HG02870 (cell line): Measurements from ENCODE around the gene TRIM56.
"Not testable (repeated sequence)": the region's sequence is repeated elsewhere in the genome, so short reads cannot be mapped to it uniquely, and the experiment has no call there.

Source experiments
- ATAC-seq: cut with Tn5 transposase; IDR thresholded peaks from one replicate; pipeline ENCODE4 v1.9.1; 2021; ENCODE audit warnings: mild to moderate bottlenecking, moderate library complexity; ENCODE audit not compliant: unreplicated experiment

The TRIM56 gene

DNA sequence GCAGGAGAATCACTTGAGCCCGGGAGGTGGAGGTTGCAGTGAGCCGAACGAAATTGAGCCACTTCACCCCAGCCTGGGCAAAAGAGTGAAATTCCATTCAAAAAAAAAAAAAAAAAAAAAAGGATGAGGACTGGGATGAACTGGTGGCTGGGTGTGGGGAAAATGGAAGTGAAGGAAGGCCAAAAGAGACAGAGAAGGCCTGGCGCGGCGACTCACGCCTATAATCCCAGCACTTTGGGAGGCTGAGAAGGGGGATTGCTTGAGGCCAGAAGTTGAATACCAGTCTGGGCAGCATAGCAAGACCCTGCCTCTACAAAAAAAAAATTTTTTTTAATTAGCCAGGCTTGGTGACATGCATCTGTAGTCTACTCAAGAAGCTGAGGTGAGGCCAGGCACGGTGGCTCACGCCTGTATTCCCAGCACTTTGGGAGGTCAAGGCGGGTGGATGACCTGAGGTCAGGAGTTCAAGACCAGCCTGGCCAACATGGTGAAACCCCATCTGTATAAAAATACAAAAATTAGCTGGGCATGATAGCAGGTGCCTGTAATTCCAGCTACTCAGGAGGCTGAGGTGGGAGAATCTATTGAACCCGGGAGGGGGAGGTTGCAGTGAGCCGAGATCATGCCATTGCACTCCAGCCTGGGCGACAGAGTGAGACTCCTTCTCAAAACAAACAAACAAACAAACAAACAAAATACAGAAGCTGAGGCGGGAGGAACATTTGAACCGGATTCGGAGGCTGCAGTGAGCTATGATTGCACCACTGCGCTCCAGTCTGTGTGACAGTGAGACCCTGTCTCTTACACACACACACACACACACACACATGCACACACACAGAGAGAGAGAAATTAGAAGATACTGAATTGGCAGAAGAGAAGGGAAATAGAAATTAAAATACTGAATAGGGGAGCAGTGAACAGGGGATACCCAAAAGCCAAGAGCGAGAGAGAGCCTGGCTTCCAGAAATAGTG is 47.6 kb downstream of the TRIM56 start:
- not testable (repeated sequence) for ATAC-seq

DNA sequence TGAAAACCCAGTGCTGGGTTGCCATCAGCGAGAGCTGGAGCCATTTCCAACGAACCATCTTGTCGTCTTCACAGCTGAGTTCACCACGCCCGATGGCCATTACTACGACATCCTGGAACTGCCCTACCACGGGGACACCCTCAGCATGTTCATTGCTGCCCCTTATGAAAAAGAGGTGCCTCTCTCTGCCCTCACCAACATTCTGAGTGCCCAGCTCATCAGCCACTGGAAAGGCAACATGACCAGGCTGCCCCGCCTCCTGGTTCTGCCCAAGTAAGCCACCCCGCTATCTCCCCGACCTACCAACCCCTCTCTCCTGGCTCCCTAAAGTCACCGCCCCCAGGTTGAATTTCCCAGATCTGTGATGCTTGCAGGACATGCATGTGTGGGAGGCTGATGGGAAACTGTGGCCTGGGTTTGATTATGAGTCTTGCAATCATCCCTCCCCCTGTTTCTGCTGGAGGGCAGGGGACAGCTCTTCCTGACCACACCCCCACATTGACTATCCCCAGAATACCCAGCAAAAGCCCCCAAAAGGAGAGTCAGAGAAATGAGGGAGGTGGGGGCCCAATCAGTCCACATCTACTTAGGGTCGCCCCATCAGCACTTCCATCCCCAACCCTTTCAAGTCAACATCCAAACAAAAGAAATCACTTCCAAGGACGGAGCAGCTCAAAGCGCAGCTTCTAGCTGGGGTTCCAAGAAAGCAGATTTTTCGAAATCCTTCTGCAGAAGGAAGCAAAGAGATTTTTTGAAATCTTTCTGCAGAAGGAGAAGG is 48.5 kb downstream of the TRIM56 start:
- no peak for ATAC-seq

DNA sequence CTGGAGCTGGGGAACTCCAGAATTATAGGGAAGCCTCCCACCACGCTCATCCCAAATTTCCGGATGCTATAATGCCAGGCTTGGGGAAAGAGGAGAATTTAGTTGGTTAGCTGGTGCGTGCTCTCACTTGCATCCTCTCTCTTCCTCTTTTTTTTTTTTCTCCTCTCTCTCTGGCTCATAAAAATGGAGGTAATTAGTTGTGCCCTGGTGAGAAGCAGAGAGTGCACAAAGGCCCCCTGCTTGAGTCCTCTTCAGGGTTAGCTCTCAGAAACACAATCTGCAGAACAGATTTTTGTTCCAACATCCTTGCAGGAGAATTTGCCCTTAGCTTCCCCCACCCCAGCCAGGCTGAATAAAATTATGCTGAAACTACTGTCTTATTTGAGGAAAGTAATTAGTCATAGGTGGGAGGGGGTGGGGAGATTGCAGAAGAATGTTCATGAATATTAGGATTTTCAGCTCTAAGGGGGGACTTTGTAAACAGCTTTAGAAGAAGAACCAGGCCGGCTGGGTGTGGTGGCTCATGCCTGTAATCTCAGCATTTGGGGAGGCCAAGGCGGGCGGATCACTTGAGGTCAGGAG is 49.2 kb downstream of the TRIM56 start:
- ATAC-seq = no peak

DNA sequence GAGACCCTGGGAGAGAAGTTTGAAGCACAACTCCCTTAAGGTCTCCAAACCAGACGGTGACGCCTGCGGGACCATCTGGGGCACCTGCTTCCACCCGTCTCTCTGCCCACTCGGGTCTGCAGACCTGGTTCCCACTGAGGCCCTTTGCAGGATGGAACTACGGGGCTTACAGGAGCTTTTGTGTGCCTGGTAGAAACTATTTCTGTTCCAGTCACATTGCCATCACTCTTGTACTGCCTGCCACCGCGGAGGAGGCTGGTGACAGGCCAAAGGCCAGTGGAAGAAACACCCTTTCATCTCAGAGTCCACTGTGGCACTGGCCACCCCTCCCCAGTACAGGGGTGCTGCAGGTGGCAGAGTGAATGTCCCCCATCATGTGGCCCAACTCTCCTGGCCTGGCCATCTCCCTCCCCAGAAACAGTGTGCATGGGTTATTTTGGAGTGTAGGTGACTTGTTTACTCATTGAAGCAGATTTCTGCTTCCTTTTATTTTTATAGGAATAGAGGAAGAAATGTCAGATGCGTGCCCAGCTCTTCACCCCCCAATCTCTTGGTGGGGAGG is 52.5 kb downstream of the TRIM56 start:
- ATAC-seq = no peak

DNA sequence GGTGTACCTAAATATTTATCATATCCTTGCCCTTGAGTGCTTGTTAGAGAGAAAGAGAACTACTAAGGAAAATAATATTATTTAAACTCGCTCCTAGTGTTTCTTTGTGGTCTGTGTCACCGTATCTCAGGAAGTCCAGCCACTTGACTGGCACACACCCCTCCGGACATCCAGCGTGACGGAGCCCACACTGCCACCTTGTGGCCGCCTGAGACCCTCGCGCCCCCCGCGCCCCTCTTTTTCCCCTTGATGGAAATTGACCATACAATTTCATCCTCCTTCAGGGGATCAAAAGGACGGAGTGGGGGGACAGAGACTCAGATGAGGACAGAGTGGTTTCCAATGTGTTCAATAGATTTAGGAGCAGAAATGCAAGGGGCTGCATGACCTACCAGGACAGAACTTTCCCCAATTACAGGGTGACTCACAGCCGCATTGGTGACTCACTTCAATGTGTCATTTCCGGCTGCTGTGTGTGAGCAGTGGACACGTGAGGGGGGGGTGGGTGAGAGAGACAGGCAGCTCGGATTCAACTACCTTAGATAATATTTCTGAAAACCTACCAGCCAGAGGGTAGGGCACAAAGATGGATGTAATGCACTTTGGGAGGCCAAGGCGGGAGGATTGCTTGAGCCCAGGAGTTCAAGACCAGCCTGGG is 53.1 kb downstream of the TRIM56 start:
- ATAC-seq = no peak

DNA sequence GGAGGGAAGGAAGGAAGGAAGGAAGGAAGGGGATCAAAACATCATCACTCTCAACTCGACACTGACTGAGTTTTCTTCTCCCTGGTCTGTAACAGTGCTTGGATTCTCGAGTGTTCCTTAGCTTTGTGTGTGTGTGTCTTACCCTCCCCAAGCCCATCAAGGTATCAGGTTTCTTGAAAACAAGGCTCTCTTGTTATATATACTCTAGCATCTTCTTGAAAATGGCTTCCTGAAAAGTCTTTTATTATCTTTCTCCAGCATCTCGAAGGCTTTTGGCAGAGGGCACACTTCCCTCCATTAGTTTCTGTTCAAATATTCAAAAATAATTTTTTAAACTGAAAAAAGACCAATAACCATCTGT is 55.0 kb downstream of the TRIM56 start:
- ATAC-seq = no peak

DNA sequence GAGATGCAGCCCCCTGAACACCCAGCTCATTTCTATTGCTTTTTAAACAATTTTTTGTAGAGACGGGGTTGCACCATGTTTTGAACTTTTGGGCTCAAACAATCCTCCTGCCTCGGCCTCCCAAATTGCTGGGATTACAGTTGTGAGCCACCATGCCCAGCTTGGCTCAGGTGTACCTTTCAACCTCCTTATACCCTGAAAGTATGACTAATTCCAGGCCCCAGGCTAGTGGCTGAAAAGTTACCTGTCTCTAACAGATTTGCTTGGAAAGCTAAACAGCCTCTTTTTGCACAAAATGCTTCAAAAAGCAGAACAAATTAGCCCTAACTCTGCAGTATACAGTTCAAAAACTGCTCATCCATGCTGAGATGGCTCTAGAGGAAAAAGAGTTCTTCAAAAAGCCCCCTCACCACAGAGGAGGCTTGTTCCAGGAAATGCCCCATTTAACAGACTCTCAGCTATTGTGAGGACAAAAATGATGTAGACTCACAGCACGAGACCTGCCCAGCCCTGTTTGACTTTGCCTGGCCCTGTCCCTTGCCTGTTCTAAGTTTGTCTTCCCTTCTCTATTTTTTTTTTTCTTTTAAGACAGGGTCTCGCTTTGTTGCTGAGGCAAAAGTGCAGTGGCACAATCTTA is 55.6 kb downstream of the TRIM56 start:
- ATAC-seq = no peak
